B cell (primary cell): ENCODE measurements around the gene DLST.

Experiments
- CTCF ChIP-seq: fragments of 200-600 bp; IDR thresholded peaks from one replicate; pipeline ENCODE4 v1.8.0; 2022; ENCODE audit warnings: antibody characterized with exemption, mild to moderate bottlenecking
- EZH2 ChIP-seq: IDR thresholded peaks from 2 replicates; pipeline ENCODE4 v1.6.1; 2012; ENCODE audit warnings: borderline replicate concordance, low read depth, mild to moderate bottlenecking, moderate library complexity, low read length; ENCODE audit not compliant: insufficient read depth, poor library complexity, severe bottlenecking

GRCh38 chr14:74897642-74898041 is 15.9 kb downstream of the DLST start:
- TF ChIP-seq CTCF, result no peak
- no peak for TF ChIP-seq EZH2
